CD4-positive, alpha-beta T cell treated with Interleukin-4 for 1 hour (primary cell): ENCODE measurements around the gene LDLR.
A peak's percentile ranks its signal among the peaks of the same experiment; 100 is the strongest.
"Not testable (repeated sequence)": the region's sequence is repeated elsewhere in the genome, so short reads cannot be mapped to it uniquely, and the experiment has no call there.

Source experiments
- DNase-seq, 2 donors: peaks; one replicate each; pipeline ENCODE4 v3.0.0-alpha.2; 2020 to 2022

LDLR gene

GRCh38 chr19:11076792-11077191 lies 12.5 kb upstream of the LDLR start:
- DNase-seq, result not testable (repeated sequence)

DNA sequence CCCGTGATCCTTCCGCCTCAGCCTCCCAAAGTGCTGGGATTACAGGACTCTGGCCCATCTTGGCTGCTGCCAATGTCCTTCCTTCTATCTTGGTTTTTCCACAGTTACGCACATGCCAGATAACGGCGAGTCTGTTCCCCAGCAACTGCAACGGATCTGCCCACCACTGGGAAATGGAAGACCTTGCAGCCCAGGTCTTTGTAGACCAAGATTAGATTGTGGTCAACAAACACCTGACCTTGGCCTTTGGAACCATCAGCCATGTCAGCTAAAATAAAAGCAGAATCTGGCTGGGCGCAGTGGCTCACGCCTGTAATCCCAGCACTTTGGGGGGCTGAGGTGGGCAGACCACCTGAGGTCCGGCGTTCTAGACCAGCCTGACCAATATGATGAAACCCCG lies 10.4 kb upstream of the LDLR start:
- no peak for DNase-seq

GRCh38 chr19:11079999-11080398 lies 9.3 kb upstream of the LDLR start:
- no peak for DNase-seq

- no peak for DNase-seq
Measured at GRCh38 chr19:11087870-11088505, 1.3 kb upstream of the LDLR start.

GRCh38 chr19:11088506-11089253 lies 583 bp upstream of the LDLR start:
- DNase-seq, result no peak

GRCh38 chr19:11090014-11090263 lies 676 bp downstream of the LDLR start:
- DNase-seq, result not testable (repeated sequence)

DNA sequence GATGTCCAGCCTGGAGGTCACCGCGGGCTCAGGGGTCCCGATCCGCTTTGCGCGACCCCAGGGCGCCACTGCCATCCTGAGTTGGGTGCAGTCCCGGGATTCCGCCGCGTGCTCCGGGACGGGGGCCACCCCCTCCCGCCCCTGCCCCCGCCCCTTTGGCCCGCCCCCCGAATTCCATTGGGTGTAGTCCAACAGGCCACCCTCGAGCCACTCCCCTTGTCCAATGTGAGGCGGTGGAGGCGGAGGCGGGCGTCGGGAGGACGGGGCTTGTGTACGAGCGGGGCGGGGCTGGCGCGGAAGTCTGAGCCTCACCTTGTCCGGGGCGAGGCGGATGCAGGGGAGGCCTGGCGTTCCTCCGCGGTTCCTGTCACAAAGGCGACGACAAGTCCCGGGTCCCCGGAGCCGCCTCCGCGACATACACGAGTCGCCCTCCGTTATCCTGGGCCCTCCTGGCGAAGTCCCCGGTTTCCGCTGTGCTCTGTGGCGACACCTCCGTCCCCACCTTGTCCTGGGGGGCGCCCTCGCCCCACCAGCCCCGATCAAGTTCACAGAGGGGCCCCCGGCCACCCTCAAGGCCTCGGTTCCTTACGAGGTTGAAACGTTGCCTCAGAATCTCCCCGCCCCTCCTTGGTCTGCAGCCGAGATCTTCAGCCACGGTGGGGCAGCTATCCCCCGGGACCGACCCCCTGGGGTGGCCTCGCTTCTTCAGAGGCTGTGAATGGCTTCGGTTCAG lies 1.2 kb downstream of the LDLR start:
- peak; percentile 98 for DNase-seq

GRCh38 chr19:11090997-11091702 lies 1.9 kb downstream of the LDLR start:
- no peak for DNase-seq

- peak; percentile 81 to 89 for DNase-seq
Measured at GRCh38 chr19:11091703-11092153, 2.5 kb downstream of the LDLR start.

GRCh38 chr19:11092181-11092538 lies 2.9 kb downstream of the LDLR start:
- peak; percentile 78 to 93 for DNase-seq

GRCh38 chr19:11093689-11094238 lies 4.5 kb downstream of the LDLR start:
- DNase-seq, result no peak

DNA sequence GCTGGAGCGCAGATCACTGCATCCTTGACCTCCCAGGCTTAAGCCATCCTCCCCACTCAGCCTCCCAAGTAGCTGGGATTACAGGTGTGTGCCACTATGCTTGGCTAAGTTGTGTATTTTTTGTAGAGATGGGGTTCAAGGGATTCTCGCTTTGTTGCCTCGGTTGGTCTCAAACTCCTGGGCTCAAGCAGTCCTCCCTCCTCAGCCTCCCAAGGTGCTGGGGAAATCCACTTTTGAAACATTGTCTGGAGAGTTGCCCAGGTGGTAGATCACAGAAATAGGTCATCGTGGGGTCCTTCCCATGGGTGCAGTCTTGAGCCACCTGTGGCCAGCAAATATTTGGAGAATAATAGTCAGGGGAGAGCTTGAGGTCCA lies 5.2 kb downstream of the LDLR start:
- no peak for DNase-seq

- peak; percentile 22 to 65 for DNase-seq
Measured at GRCh38 chr19:11096210-11096841, 7.1 kb downstream of the LDLR start.

GRCh38 chr19:11097367-11097766 lies 8.1 kb downstream of the LDLR start:
- not testable (repeated sequence) for DNase-seq

GRCh38 chr19:11098327-11098726 lies 9.1 kb downstream of the LDLR start:
- DNase-seq, result peak in 1 of 2 donors; percentile 3

DNA sequence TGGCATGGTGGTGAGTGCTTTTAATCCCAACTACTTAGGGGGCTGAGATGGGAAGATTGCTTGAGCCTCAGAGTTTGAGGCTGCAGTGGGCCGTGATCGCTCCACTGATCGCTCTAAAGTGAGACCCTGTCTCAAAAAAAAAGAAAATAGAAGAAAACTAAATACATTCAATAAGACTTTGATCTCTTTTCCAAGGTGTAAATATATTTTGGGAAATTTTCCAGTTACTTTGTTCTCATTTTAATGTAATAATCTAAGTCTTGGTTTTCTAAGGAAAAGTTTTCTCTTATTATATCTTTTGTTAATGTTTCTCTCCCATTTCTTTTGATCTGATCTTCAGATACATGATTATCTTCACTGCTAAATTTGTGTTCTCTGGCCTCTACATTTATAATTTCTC lies 9.6 kb downstream of the LDLR start:
- peak in 1 of 2 donors; percentile 0 for DNase-seq

DNA sequence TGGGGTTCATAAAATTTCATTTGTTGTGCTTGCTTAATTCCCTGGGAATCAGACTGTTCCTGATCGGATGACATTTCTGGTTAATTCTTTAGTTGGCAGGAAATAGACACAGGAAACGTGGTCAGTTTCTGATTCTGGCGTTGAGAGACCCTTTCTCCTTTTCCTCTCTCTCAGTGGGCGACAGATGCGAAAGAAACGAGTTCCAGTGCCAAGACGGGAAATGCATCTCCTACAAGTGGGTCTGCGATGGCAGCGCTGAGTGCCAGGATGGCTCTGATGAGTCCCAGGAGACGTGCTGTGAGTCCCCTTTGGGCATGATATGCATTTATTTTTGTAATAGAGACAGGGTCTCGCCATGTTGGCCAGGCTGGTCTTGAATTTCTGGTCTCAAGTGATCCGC lies 10.8 kb downstream of the LDLR start:
- peak in 1 of 2 donors; percentile 6 for DNase-seq

GRCh38 chr19:11101057-11101456 lies 11.8 kb downstream of the LDLR start:
- DNase-seq, result no peak

DNA sequence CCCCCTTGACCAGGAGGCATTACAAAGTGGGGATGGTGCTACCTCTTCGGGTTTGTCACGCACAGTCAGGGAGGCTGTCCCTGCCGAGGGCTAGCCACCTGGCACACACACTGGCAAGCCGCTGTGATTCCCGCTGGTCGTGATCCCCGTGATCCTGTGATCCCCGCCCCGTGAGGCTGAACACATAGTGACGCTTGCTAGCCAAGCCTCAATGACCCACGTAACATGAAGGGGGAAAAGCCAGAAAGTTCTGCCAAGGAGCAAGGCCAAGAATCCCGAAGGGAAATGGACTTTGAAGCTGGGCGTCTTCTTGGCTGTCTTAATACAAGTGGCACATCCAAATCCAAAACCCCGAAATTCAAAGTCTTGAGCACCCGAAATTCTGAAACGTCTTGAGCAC lies 13.7 kb downstream of the LDLR start:
- no peak for DNase-seq

DNA sequence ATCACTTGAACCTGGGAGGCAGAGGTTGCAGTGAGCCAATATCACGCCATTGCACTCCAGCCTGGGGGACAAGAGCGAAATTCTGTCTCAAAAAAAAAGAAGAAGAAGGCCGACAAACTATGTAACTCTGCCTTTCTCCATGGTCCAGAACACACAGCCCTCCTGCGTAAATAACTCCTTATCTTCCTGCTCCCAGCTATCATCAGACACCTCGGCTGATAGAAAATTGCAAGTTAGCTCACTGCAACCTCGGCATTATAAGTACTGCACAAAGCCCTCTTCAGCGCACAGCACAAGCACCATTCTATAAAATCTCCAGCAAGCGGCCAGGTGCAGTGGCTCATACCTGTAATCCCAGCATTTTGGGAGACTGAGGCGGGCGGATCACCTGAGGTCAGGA lies 14.4 kb downstream of the LDLR start:
- DNase-seq, result not testable (repeated sequence)

- no peak for DNase-seq
Measured at GRCh38 chr19:11105014-11105636, 15.9 kb downstream of the LDLR start.

DNA sequence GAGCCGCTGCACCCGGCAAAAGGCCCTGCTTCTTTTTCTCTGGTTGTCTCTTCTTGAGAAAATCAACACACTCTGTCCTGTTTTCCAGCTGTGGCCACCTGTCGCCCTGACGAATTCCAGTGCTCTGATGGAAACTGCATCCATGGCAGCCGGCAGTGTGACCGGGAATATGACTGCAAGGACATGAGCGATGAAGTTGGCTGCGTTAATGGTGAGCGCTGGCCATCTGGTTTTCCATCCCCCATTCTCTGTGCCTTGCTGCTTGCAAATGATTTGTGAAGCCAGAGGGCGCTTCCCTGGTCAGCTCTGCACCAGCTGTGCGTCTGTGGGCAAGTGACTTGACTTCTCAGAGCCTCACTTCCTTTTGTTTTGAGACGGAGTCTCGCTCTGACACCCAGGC lies 17.2 kb downstream of the LDLR start:
- no peak for DNase-seq
